ENCODE results near the gene FHIP2A.

DNA sequence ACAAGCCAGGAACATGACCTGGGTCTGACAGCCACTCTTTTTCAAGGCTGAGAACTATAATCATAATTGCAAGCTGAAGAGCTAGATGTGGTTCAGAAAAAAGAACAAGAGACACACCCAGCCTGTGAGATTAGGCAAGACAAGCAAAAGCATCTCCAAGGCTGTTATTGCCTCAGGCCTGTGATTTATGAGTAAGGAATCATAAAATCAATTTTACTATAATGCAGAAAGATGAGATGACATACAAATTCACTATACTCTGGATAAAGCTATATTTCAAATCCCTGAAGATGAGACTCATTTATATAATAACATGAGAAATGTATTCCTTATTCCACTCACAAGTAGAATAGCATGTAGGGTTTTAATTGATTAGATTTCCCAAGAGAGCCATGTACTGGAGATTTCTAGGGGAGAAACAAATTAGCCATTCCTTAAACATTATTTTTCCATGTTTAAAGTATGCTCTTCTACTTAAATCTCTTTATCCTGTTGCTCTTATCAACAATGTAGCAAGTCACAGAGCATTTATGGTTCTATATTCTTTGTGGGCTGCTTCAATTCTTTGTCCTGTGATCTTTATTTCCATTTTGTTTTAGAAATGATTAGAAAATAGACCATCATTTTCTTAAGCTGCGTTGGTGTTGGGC is 47.4 kb downstream of the FHIP2A start:
- TF ChIP-seq CTCF (IDR thresholded peaks at IDR 0.05) (no peak), POLR2A (IDR thresholded peaks at IDR 0.05) (no peak)
